Naive thymus-derived CD4-positive, alpha-beta T cell (primary cell): ENCODE measurements around the gene ADNP2. TPM values are rescaled to one million over a fixed set of nuclear protein-coding genes. Genes with fewer than 3 reads are reported as not detected.
A peak's percentile ranks its signal among the peaks of the same experiment; 100 is the strongest.

Experiments
- ATAC-seq: fragments of 150-1000 bp; cut with Tn5 transposase; 2 replicates; pipeline ENCODE4 v1.10.0; 2021; ENCODE audit warnings: mild to moderate bottlenecking, moderate library complexity
- CTCF ChIA-PET: fragments of 350-600 bp; sonication (Branson Sonifier 250); formaldehyde crosslinking; loops from one replicate; lab custom pipeline; 2021; ENCODE audit warnings: antibody characterized with exemption; lab: Charles Lee
- POLR2A ChIA-PET: fragments of 350-600 bp; sonication (Branson Sonifier 250); formaldehyde crosslinking; loops from one replicate; lab custom pipeline; 2021; ENCODE audit warnings: antibody characterized with exemption, inconsistent platforms; lab: Charles Lee
- DNase-seq, 9 donors: peaks; one replicate each; pipeline versions ENCODE4 v3.0.0 to v3.0.0-alpha.2; 2020 to 2022; ENCODE audit warnings: mixed read lengths in 1 of 9
- H3K27ac ChIP-seq: one replicate; pipeline ENCODE4 v1.7.0; 2013; ENCODE audit warnings: mild to moderate bottlenecking, low read depth, low read length, moderate library complexity
- H3K27me3 ChIP-seq, 2 donors: one replicate each; pipeline ENCODE4 v1.7.0; 2013; ENCODE audit warnings: low read length in 2 of 2, mild to moderate bottlenecking in 2 of 2, moderate library complexity in 2 of 2; ENCODE audit not compliant: control insufficient read depth in 2 of 2, insufficient read depth in 2 of 2
- H3K36me3 ChIP-seq, 3 experiments: 1 replicate in 2 of 3; 2 replicates in 1 of 3; pipeline ENCODE4 v1.7.0; 2013; ENCODE audit warnings: low read length in 3 of 3, mild to moderate bottlenecking in 3 of 3, moderate library complexity in 1 of 3; ENCODE audit not compliant: insufficient read depth in 3 of 3, control insufficient read depth in 2 of 3
- H3K4me1 ChIP-seq, 2 donors: one replicate each; pipeline ENCODE4 v1.7.0; 2013; ENCODE audit warnings: low read length in 2 of 2, mild to moderate bottlenecking in 2 of 2, moderate library complexity in 1 of 2; ENCODE audit not compliant: control insufficient read depth in 2 of 2, insufficient read depth in 2 of 2
- H3K4me3 ChIP-seq: 2 replicates; pipeline ENCODE4 v1.7.0; 2013; ENCODE audit warnings: mild to moderate bottlenecking, low read length
- H3K9me3 ChIP-seq, 3 experiments: 1 replicate in 2 of 3; 2 replicates in 1 of 3; pipeline ENCODE4 v1.7.0; 2013; ENCODE audit warnings: low read length in 3 of 3; ENCODE audit not compliant: control insufficient read depth in 2 of 3
- H3K27ac Mint-ChIP-seq, 9 donors: one replicate each; pipeline ENCODE4 v1.8.0; 2020 to 2022; ENCODE audit warnings: mixed read lengths in 9 of 9, mild to moderate bottlenecking in 8 of 9, moderate library complexity in 5 of 9, inconsistent platforms in 2 of 9
- H3K27me3 Mint-ChIP-seq, 5 donors: one replicate each; pipeline ENCODE4 v1.8.0; 2021 to 2022; ENCODE audit warnings: mixed read lengths in 5 of 5, mild to moderate bottlenecking in 1 of 5
- H3K36me3 Mint-ChIP-seq, 5 donors: one replicate each; pipeline ENCODE4 v1.8.0; 2020 to 2022; ENCODE audit warnings: mixed read lengths in 5 of 5, mild to moderate bottlenecking in 3 of 5, inconsistent platforms in 1 of 5
- H3K4me1 Mint-ChIP-seq, 7 donors: one replicate each; pipeline ENCODE4 v1.8.0; 2020 to 2022; ENCODE audit warnings: mixed read lengths in 7 of 7, mild to moderate bottlenecking in 3 of 7, inconsistent platforms in 1 of 7
- H3K4me3 Mint-ChIP-seq, 10 donors: one replicate each; pipeline ENCODE4 v1.8.0; 2020 to 2022; ENCODE audit warnings: mild to moderate bottlenecking in 10 of 10, mixed read lengths in 10 of 10, moderate library complexity in 6 of 10, inconsistent platforms in 2 of 10
- H3K9me3 Mint-ChIP-seq, 11 donors: one replicate each; pipeline ENCODE4 v1.8.0; 2020 to 2022; ENCODE audit warnings: mixed read lengths in 11 of 11, mild to moderate bottlenecking in 4 of 11, inconsistent platforms in 1 of 11, moderate library complexity in 1 of 11
- intact Hi-C, 2 donors: fragments of 100-400 bp; cut with micrococcal nuclease; formaldehyde crosslinking; loops; one replicate each; pipeline ENCODE4 v1.15.1; 2023
- polyA plus RNA-seq, 2 donors: library from polyadenylated mRNA; unstranded; fragments of 300-500 nt; fragmentation: Illumina TruSeq; gene quantifications; one replicate each; pipeline ENCODE4 v1.2.3, GENCODE V29; 2021
- total RNA-seq, 6 experiments: library from RNA in 5 of 6; stranded (reverse) in 5 of 6; gene quantifications; 1 replicate in 5 of 6; 2 replicates in 1 of 6; pipeline ENCODE4 v1.2.3 and lab custom pipeline; 2021 to 2026

ADNP2 gene
- total and polyA plus RNA-seq, 7 experiments from 2014 or later = 10.3 to 41.4 (median 22.1) TPM

- ChIA-PET POLR2A (no interaction called here), CTCF (no interaction called here)
- Histone ChIP-seq H3K27me3 (no peaks in the 10 kb centered on the region), H3K9me3 (no peaks in the 10 kb centered on the region), H3K4me3 (peak overlapping the region; percentile 55), H3K36me3 (no peaks in the 10 kb centered on the region), H3K4me1 (peaks cover 7 to 9% of the 10 kb centered on the region in 2 donors), H3K27ac (no peak overlapping the region)
- Mint-ChIP-seq H3K4me3 (peak overlapping the region; percentile 78 to 91 (median 86)), H3K9me3 (no peaks in the 10 kb centered on the region), H3K27me3 (peaks cover 0 to 27% (median 10%) of the 10 kb centered on the region in 5 donors), H3K4me1 (peaks cover 0 to 26% (median 17%) of the 10 kb centered on the region in 7 donors), H3K27ac (peak overlapping the region in 3 of 9 donors; percentile 13 to 55 (median 55)), H3K36me3 (peaks cover 0 to 4% (median 0%) of the 10 kb centered on the region in 5 donors)
- intact Hi-C loops = loop anchor here (1.0 to 10.0 kb wide), 6 partner anchors 37 to 470 kb away; partner anchors contain the start of genes RBFA (in 2 of the 2), CTDP1 (in 1 of the 2), KCNG2 (in 1 of the 2) and TXNL4A (in 1 of the 2)
- no peak for DNase-seq
- ATAC-seq = peak; percentile 21
Observed at GRCh38 chr18:80147037-80147417, 38.0 kb downstream of the ADNP2 start.

- H3K9me3 Mint-ChIP-seq = no peaks in the 10 kb centered on the region
- intact Hi-C loops = loop anchor here (1.0 to 10.0 kb wide), 6 partner anchors 37 to 470 kb away; partner anchors contain the start of genes RBFA (in 2 of the 2), CTDP1 (in 1 of the 2), KCNG2 (in 1 of the 2) and TXNL4A (in 1 of the 2)
- no peaks in the 10 kb centered on the region for H3K36me3 ChIP-seq
- peak overlapping the region; percentile 78 to 91 (median 86) for H3K4me3 Mint-ChIP-seq
- H3K27ac ChIP-seq = no peak overlapping the region
- H3K4me1 Mint-ChIP-seq = peaks cover 0 to 26% (median 17%) of the 10 kb centered on the region in 7 donors
- peak overlapping the region; percentile 55 for H3K4me3 ChIP-seq
- H3K27me3 ChIP-seq = peaks cover 0 to 2% of the 10 kb centered on the region in 2 donors
- H3K4me1 ChIP-seq = peaks cover 7 to 9% of the 10 kb centered on the region in 2 donors
- H3K27ac Mint-ChIP-seq = peak overlapping the region in 7 of 9 donors; percentile 18 to 78 (median 55)
- H3K36me3 Mint-ChIP-seq = peaks cover 0 to 4% (median 0%) of the 10 kb centered on the region in 5 donors
- CTCF ChIA-PET = interaction anchor here (1.2 kb wide), 1 partner anchor 11 kb away, joined by 3 read pairs; no protein-coding TSS in a partner anchor
- POLR2A ChIA-PET = no interaction called here
- no peaks in the 10 kb centered on the region for H3K9me3 ChIP-seq
- DNase-seq (peak; percentile 41 to 79 (median 62)), ATAC-seq (peak; percentile 89)
- H3K27me3 Mint-ChIP-seq = peaks cover 0 to 27% (median 10%) of the 10 kb centered on the region in 5 donors
Observed at GRCh38 chr18:80147418-80148325, 38.6 kb downstream of the ADNP2 start.

- H3K4me1 ChIP-seq = peaks cover 7 to 9% of the 10 kb centered on the region in 2 donors
- Mint-ChIP-seq H3K4me1 (peaks cover 0 to 26% (median 17%) of the 10 kb centered on the region in 7 donors), H3K36me3 (peaks cover 0 to 4% (median 0%) of the 10 kb centered on the region in 5 donors), H3K27ac (no peak overlapping the region), H3K27me3 (peaks cover 0 to 27% (median 10%) of the 10 kb centered on the region in 5 donors), H3K9me3 (no peaks in the 10 kb centered on the region), H3K4me3 (peak overlapping the region; percentile 78 to 91 (median 86))
- CTCF ChIA-PET = interaction anchor here (1.2 kb wide), 1 partner anchor 10 kb away, joined by 3 read pairs; no protein-coding TSS in a partner anchor
- POLR2A ChIA-PET = no interaction called here
- H3K4me3 ChIP-seq = peak overlapping the region; percentile 55
- intact Hi-C loops = loop anchor here (5.0 to 10.0 kb wide), 2 partner anchors 354 to 471 kb away; partner anchors contain the start of genes CTDP1 (in 1 of the 2) and KCNG2 (in 1 of the 2)
- DNase-seq = no peak
- ATAC-seq = peak; percentile 26
- no peaks in the 10 kb centered on the region for H3K9me3 ChIP-seq
- no peak overlapping the region for H3K27ac ChIP-seq
- H3K36me3 ChIP-seq = no peaks in the 10 kb centered on the region
- H3K27me3 ChIP-seq = peaks cover 0 to 2% of the 10 kb centered on the region in 2 donors
Observed at GRCh38 chr18:80148326-80149199, 39.5 kb downstream of the ADNP2 start.

- Histone ChIP-seq H3K27ac (no peak overlapping the region), H3K4me3 (no peak overlapping the region), H3K9me3 (no peaks in the 10 kb centered on the region), H3K4me1 (peaks cover 7 to 9% of the 10 kb centered on the region in 2 donors), H3K36me3 (no peaks in the 10 kb centered on the region), H3K27me3 (peaks cover 0 to 2% of the 10 kb centered on the region in 2 donors)
- ATAC-seq (no peak), DNase-seq (no peak)
- CTCF ChIA-PET = no interaction called here
- Mint-ChIP-seq H3K36me3 (peaks cover 0 to 4% (median 0%) of the 10 kb centered on the region in 5 donors), H3K27me3 (peaks cover 3 to 27% (median 10%) of the 10 kb centered on the region in 5 donors), H3K4me3 (no peak overlapping the region), H3K4me1 (peaks cover 0 to 26% (median 19%) of the 10 kb centered on the region in 7 donors), H3K27ac (no peak overlapping the region), H3K9me3 (no peaks in the 10 kb centered on the region)
- intact Hi-C loops = loop anchor here (5.0 to 10.0 kb wide), 3 partner anchors 355 to 775 kb away; partner anchors contain the start of genes CTDP1 (in 1 of the 2) and KCNG2 (in 1 of the 2)
- POLR2A ChIA-PET = no interaction called here
Observed at GRCh38 chr18:80149667-80150066, 40.6 kb downstream of the ADNP2 start.

- H3K4me1 ChIP-seq = no peaks in the 10 kb centered on the region
- DNase-seq (peak in 1 of 9 donors; percentile 22), ATAC-seq (peak; percentile 67)
- Mint-ChIP-seq H3K4me3 (no peak overlapping the region), H3K27ac (no peak overlapping the region), H3K9me3 (no peaks in the 10 kb centered on the region), H3K27me3 (peaks cover 0 to 18% (median 4%) of the 10 kb centered on the region in 5 donors), H3K36me3 (peaks cover 0 to 3% (median 0%) of the 10 kb centered on the region in 5 donors), H3K4me1 (peaks cover 0 to 9% (median 0%) of the 10 kb centered on the region in 7 donors)
- peaks cover 0 to 2% of the 10 kb centered on the region in 2 donors for H3K27me3 ChIP-seq
- H3K36me3 ChIP-seq = no peaks in the 10 kb centered on the region
- no peaks in the 10 kb centered on the region for H3K9me3 ChIP-seq
- H3K27ac ChIP-seq = no peak overlapping the region
- POLR2A ChIA-PET = interaction anchor here (0.6 kb wide), 1 partner anchor 68 kb away, joined by 5 read pairs; no protein-coding TSS in a partner anchor
- intact Hi-C loops = loop anchor here in 1 of 2 donors (10.0 kb wide), 1 partner anchor 779 kb away; no protein-coding TSS in a partner anchor
- CTCF ChIA-PET = no interaction called here
- no peak overlapping the region for H3K4me3 ChIP-seq
Observed at GRCh38 chr18:80154293-80154692, 45.2 kb downstream of the ADNP2 start.
